HUES48 (cell line): ENCODE data around the gene CCDC83.
"Not testable (repeated sequence)": the region's sequence is repeated elsewhere in the genome, so short reads cannot be mapped to it uniquely, and the experiment has no call there.

ENCODE experiments used
- H3K27ac ChIP-seq: one replicate; pipeline ENCODE4 v1.7.0; 2013; ENCODE audit warnings: low read depth, low read length, inconsistent platforms
- H3K27me3 ChIP-seq: 2 replicates; pipeline ENCODE4 v1.6.1; 2013; ENCODE audit warnings: mild to moderate bottlenecking, low read length; ENCODE audit not compliant: control insufficient read depth, insufficient read depth
- H3K36me3 ChIP-seq: 2 replicates; pipeline ENCODE4 v1.6.1; 2013; ENCODE audit warnings: low read length; ENCODE audit not compliant: control insufficient read depth, insufficient read depth
- H3K4me1 ChIP-seq: 2 replicates; pipeline ENCODE4 v1.6.1; 2013; ENCODE audit warnings: mild to moderate bottlenecking, low read length; ENCODE audit not compliant: control insufficient read depth, insufficient read depth
- H3K4me3 ChIP-seq: 2 replicates; pipeline ENCODE4 v1.5.1; 2013; ENCODE audit warnings: mild to moderate bottlenecking, low read depth, low read length
- H3K9ac ChIP-seq: 2 replicates; pipeline ENCODE4 v1.6.1; 2013; ENCODE audit warnings: mild to moderate bottlenecking, low read depth, low read length, moderate library complexity
- H3K9me3 ChIP-seq: 2 replicates; pipeline ENCODE4 v1.6.1; 2013; ENCODE audit warnings: low read length; ENCODE audit not compliant: control insufficient read depth, insufficient read depth

Gene CCDC83

GRCh38 chr11:85835729-85836128 lies 19.5 kb upstream of the CCDC83 start:
- Histone ChIP-seq H3K27me3 (no peaks in the 10 kb centered on the region), H3K36me3 (no peaks in the 10 kb centered on the region), H3K4me3 (no peak overlapping the region), H3K9ac (no peak overlapping the region), H3K9me3 (no peaks in the 10 kb centered on the region), H3K4me1 (peaks cover 10% of the 10 kb centered on the region), H3K27ac (no peak overlapping the region)

- H3K27me3 ChIP-seq, H3K4me1 ChIP-seq, H3K9ac ChIP-seq, H3K27ac ChIP-seq, H3K4me3 ChIP-seq, H3K9me3 ChIP-seq, H3K36me3 ChIP-seq: not testable (repeated sequence)
These were observed 14.3 kb upstream of the CCDC83 start for GRCh38 chr11:85840932-85841331.

DNA sequence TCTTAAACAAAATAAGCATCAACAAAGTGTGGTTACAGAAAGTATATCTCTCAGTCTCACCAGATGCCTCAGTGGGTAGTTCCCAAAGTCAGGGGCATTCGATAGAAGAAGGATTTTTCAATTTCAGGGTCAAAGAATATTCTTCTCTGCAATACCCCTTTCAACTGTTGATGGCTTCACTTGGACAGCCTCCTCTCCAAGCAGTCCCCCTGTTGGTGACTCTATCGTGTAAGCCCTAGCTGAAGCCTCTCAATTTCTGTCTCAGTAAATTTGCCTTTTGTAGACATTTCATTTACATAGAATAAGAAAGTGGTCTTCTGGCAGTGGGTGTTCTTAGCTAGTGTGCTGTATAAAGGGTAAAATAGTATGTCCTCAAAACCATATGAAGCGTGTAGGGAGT lies 11.3 kb upstream of the CCDC83 start:
- H3K9me3 ChIP-seq: peaks cover 4% of the 10 kb centered on the region; the same call in 1 of the 2 replicates
- no peaks in the 10 kb centered on the region for H3K27me3 ChIP-seq
- no peak overlapping the region for H3K4me3 ChIP-seq
- no peaks in the 10 kb centered on the region for H3K36me3 ChIP-seq
- no peak overlapping the region for H3K9ac ChIP-seq
- no peak overlapping the region for H3K27ac ChIP-seq
- no peaks in the 10 kb centered on the region for H3K4me1 ChIP-seq

GRCh38 chr11:85844439-85845123 lies 10.6 kb upstream of the CCDC83 start:
- Histone ChIP-seq H3K27ac (no peak overlapping the region), H3K36me3 (no peaks in the 10 kb centered on the region), H3K9ac (no peak overlapping the region), H3K27me3 (no peaks in the 10 kb centered on the region), H3K9me3 (peaks cover 4% of the 10 kb centered on the region; the same call in 1 of the 2 replicates), H3K4me1 (no peaks in the 10 kb centered on the region), H3K4me3 (no peak overlapping the region)

- H3K9ac ChIP-seq: no peak overlapping the region
- no peaks in the 10 kb centered on the region for H3K36me3 ChIP-seq
- H3K27me3 ChIP-seq: no peaks in the 10 kb centered on the region
- no peak overlapping the region for H3K4me3 ChIP-seq
- peaks cover 4% of the 10 kb centered on the region; the same call in 1 of the 2 replicates for H3K9me3 ChIP-seq
- no peak overlapping the region for H3K27ac ChIP-seq
- no peaks in the 10 kb centered on the region for H3K4me1 ChIP-seq
These were observed 10.0 kb upstream of the CCDC83 start for GRCh38 chr11:85845124-85845631.

DNA sequence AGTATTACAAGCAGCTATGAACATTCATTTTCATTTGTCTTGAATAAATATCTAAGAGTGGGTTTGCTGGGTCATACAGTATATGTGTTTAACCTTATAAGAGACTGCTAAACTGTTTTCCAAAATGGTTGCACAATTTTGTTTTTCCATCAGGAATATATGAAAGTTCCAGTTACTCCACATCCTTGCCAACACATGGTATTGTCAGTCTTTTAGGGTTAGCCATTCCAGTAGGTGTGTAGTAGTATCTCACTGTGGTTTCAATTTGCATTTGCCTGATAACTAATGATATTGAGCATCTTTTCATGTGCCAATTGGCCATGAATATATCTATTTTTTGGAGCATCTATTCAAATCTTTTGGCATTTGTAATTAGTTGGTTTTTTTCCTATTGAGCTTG lies 7.7 kb upstream of the CCDC83 start:
- Histone ChIP-seq H3K4me3 (no peak overlapping the region), H3K9me3 (peaks cover 17% of the 10 kb centered on the region), H3K27ac (no peak overlapping the region), H3K36me3 (no peaks in the 10 kb centered on the region), H3K4me1 (no peaks in the 10 kb centered on the region), H3K27me3 (no peaks in the 10 kb centered on the region), H3K9ac (no peak overlapping the region)

- H3K9ac ChIP-seq: no peak overlapping the region
- H3K27me3 ChIP-seq: no peaks in the 10 kb centered on the region
- peaks cover 17% of the 10 kb centered on the region for H3K9me3 ChIP-seq
- no peaks in the 10 kb centered on the region for H3K36me3 ChIP-seq
- no peak overlapping the region for H3K4me3 ChIP-seq
- H3K4me1 ChIP-seq: no peaks in the 10 kb centered on the region
- H3K27ac ChIP-seq: no peak overlapping the region
These were observed 7.2 kb upstream of the CCDC83 start for GRCh38 chr11:85848006-85848405.

DNA sequence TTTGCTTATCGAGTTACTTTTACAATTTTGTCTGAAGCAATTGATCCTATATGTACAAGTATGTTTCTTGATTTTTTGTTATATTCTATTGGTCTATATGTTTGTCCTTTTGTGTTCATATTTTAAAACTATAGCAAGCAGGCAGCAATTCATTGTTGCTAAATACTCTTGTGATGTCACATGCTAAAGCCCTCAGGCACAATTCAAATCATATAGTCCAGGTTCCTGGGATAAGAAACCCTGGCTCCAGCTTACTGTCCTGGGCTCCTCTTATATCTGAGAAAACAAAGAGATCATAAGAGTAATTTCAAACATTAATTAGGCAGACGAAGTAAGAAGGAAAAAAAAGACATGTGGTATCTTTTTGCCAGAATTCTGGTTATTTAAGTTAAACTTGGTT lies 6.6 kb upstream of the CCDC83 start:
- Histone ChIP-seq H3K36me3 (no peaks in the 10 kb centered on the region), H3K9me3 (peaks cover 17% of the 10 kb centered on the region), H3K9ac (no peak overlapping the region), H3K27ac (no peak overlapping the region), H3K4me1 (no peaks in the 10 kb centered on the region), H3K4me3 (no peak overlapping the region), H3K27me3 (no peaks in the 10 kb centered on the region)

GRCh38 chr11:85852754-85853153 lies 2.4 kb upstream of the CCDC83 start:
- not testable (repeated sequence) for H3K4me1 ChIP-seq, H3K36me3 ChIP-seq, H3K9ac ChIP-seq, H3K27me3 ChIP-seq, H3K27ac ChIP-seq, H3K4me3 ChIP-seq
- peaks cover 13% of the 10 kb centered on the region for H3K9me3 ChIP-seq

DNA sequence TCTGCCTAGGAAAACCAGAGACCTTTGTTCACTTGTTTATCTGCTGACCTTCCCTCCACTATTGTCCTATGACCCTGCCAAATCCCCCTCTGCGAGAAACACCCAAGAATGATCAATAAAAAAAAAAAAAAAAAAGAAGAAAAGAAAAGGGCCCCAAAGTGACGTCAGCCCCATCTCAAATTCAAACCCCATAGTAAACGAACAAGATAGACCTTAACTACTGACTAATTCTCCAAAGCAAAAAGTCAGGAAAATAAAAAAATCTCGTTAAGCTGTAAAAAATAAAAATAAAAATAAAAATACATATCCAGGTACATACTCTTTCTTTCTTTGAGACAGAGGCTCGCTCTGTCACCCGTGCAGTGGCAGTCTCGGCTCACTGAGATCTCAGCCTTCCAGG lies 1.6 kb upstream of the CCDC83 start:
- H3K27ac ChIP-seq, H3K4me1 ChIP-seq, H3K36me3 ChIP-seq, H3K9ac ChIP-seq, H3K4me3 ChIP-seq, H3K27me3 ChIP-seq: not testable (repeated sequence)
- peaks cover 13% of the 10 kb centered on the region for H3K9me3 ChIP-seq

GRCh38 chr11:85854212-85854556 lies 999 bp upstream of the CCDC83 start:
- Histone ChIP-seq H3K4me3 (peak overlapping the region; percentile 76), H3K9ac (peak overlapping the region; percentile 93; the same call in 1 of the 2 replicates), H3K27me3 (0 out of 2 replicates have a peak, but pooled peaks cover 4% of the 10 kb centered on the region), H3K27ac (no peak overlapping the region), H3K4me1 (peaks cover 5% of the 10 kb centered on the region; the same call in 1 of the 2 replicates), H3K36me3 (no peaks in the 10 kb centered on the region), H3K9me3 (peaks cover 13% of the 10 kb centered on the region)
